GM18499 (cell line): ENCODE measurements around the gene FGF14.
A peak's percentile ranks its signal among the peaks of the same experiment; 100 is the strongest.
"Not testable (repeated sequence)": the region's sequence is repeated elsewhere in the genome, so short reads cannot be mapped to it uniquely, and the experiment has no call there.

Experiments used
- ATAC-seq: cut with Tn5 transposase; IDR thresholded peaks from one replicate; pipeline ENCODE4 v1.9.1; 2021; ENCODE audit warnings: moderate number of reproducible peaks; ENCODE audit not compliant: insufficient read depth, unreplicated experiment

Gene FGF14

DNA sequence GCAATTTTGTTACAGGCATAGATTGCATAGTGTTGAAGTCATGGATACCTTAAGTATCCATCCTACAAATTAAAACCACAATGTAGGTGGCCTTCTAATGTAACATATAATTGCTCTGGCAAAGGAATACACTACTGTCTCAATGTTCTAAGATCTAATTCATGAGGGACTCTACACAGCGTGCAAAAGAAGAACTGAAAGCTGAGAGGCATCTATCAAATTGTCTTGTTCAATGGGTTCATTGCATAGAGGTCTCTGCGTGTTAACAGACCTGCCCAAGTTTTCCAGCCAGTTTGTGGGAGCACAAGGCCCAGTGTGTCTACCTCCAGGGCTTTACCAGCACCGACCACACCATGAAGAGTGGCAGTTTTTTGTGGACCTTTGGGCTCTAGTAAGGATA lies 498.0 kb downstream of the FGF14 start:
- no peak for ATAC-seq

DNA sequence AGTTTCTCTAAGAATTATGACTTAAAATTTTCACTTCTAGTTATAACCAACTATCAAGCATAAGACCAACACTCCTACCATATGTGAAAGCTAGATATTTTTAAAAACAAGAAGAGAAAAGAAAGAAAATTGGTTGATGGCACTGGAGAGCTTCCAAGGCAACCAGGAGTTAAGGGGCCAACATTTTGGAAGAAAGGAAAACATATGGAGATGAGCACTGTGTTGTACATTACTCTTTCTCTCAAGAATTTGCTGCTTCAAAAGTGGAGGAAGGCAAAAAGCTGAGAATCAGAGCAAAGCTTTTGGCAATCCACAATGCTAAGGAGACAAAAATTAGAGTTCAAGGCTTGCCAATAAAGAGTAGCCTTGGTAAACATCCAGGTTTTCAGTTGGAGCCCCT lies 503.2 kb downstream of the FGF14 start:
- ATAC-seq, result no peak

- ATAC-seq, result no peak
Measured at GRCh38 chr13:101896541-101896940, 505.3 kb downstream of the FGF14 start.

DNA sequence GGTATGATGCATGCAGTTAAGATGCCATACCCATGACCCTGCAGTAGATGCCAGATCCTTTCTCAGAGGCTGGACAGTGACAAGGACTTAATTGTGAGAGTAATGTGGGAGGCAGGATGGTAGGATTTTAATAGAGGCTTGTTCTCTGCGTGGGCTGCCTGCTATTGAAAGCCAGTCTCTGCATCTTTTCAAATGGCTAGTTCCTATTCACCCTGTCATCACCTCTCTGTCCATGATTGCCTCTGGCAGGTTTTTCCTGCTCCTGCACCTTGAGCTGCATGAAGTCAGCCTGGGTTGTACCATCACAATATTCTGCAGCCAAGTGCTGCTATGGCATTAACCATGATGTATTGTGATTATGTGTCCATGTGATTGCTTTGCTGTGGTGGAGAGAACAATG lies 508.8 kb downstream of the FGF14 start:
- ATAC-seq, result no peak

- no peak for ATAC-seq
Measured at GRCh38 chr13:101892296-101892695, 509.6 kb downstream of the FGF14 start.

DNA sequence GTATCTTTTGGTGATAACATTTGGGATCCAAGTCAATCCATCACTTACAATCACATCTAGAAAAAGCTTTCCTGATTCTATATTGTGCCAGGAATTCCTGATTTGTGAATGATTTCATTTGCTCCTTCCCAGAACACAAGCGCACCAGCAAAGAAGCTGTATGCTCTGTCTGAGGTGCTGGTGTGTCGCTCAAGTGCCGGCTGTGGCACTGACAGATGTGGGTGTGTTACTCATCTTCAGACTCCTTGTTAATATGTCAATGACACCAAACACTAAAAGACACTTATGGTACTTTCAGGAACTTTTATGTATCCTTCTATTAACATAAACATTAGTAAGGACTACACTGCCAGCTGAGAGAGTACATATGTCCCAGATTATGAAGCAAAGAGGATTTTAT lies 520.3 kb downstream of the FGF14 start:
- ATAC-seq, result no peak

DNA sequence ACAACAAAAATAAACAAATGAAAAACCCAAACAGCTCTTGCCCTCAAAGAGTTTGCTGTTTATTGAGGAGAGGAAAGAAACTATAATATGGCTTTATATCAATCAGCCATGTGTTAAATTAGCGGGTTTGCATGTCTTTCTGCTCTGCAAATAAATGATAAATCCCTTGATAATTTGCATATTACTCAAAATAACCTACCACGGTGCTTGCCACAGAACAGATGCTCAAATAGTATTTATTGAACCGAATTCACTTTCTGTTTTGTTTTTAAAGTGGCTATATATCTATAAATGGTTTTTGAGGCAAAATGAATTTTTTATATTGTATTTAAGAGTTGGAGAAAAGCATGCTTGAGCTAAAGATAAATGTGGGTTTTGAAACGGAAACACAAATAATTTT lies 521.3 kb downstream of the FGF14 start:
- ATAC-seq, result peak; percentile 71

- no peak for ATAC-seq
Measured at GRCh38 chr13:101876951-101877350, 524.9 kb downstream of the FGF14 start.

DNA sequence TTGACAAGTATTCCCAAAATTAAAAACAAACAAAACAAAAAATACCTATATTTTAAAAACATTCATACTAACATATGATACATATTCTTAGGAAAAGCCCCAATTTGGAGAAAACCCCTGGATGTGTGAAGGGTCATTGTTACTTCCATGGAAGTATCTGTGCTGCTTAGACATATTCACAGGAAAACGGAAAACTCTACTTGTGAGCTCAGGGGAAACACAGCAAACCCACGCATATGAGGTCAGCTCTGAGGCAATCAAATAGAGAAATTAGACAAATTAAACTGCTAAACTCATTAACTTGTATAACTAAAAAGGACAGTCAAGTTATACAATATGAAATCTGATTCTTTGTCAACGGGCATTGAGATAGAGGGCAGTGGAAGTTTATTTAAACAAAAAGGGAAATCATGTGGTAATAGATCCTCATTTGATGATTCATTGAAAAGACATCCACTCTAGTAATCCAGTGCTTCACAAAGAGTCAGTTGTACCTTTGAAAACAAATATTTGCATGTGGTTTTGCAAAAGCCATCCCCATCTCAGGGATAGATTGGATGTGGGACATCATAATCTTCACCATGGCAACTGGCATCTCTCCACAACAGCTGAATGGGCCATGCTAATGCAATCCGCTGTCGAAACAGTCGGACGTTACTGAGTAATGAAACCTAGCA lies 526.0 kb downstream of the FGF14 start:
- ATAC-seq, result no peak

DNA sequence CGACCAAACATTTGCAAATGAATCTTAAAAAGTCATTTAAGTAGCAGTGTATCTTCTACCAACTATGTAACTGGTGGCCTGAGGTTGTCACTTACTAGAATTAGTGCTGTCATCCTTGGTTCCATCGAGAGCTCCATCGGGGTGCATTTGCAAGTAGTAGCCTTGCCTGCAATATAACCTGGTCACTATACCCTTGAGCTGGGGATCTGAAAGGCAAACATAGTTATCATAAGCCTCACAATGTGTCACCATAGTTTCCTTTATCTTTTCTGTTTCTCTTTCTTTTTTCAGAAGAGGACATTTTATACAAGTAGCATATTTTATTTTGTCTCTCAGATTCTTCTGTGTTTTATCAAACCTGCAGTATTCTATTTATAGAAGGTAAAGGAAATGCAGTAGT lies 526.8 kb downstream of the FGF14 start:
- no peak for ATAC-seq

DNA sequence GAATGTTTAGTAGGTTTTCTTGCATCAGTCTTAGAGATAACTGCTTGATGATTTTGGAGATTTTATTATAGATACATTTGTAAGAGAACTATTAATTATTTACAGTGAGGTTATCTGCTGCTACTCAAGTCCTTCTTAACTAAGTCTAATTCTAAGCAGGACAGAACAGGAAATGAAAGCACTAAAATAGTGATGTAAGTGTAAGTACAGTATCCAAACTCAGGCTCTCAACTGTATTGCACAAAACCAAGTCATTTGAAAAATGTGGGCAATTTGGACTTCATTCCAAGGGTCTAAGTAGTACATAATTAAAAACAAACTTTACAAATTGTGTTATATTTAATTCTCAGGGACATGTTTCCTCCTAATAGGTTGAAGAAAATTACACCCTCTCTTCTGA lies 532.3 kb downstream of the FGF14 start:
- ATAC-seq, result peak; percentile 65

GRCh38 chr13:101868585-101869469 lies 533.0 kb downstream of the FGF14 start:
- no peak for ATAC-seq

GRCh38 chr13:101866889-101867581 lies 534.8 kb downstream of the FGF14 start:
- no peak for ATAC-seq

DNA sequence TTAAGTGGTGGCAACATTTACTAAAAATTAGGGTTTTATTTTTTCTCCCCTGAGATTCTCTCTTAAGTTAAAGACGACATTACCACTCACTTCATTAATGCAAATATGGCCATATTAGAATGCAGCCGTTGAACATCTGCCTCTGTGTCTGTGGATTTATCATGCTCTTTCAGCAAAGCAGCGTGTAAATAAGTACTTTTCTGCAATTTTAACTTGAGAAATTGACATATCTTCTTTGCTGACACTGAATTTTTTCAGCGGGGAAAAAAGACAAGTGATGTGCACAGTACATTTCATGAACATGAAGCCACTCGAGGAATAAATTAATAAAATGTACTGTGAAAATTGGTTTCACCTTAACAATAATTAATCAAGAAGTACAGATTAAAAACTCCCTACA lies 543.0 kb downstream of the FGF14 start:
- ATAC-seq, result no peak

DNA sequence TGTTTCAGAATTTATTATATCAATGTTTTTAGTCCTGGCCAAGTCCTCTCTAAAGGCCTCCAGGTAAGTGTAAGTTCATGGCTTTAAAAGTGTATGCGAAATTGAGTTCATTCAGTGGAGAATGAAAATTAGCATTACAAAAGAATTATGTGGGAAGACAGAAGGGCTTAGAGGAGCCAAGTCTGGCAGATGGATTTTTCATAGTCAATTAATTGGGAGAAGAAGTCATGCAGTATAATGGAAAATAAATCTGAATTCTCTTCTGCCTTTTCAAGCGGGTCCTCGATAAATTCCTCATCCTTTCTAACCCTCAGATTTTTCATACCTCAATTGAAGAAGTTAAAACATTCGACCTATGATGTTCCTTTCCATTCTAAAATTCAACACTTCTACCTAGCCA lies 555.1 kb downstream of the FGF14 start:
- no peak for ATAC-seq

DNA sequence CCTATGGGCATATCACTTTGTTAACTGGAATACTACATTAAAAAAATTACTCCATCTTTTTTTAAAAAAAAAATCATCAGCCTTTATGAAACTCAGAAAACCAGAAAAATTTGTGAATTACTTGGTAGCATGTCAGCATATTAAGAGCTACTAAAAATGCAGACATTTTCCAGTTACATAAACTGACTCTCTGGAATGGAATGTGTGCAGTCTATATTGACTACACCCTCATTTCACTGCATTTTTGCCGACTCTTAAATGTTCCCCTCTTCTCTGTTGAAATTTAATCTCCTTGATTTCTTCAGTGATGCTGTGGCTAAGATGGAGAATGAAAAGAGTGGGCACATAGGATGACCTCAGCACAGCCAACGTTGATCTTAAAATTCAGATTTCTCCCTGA lies 555.6 kb downstream of the FGF14 start:
- no peak for ATAC-seq

- ATAC-seq, result no peak
Measured at GRCh38 chr13:101845245-101846020, 556.4 kb downstream of the FGF14 start.

DNA sequence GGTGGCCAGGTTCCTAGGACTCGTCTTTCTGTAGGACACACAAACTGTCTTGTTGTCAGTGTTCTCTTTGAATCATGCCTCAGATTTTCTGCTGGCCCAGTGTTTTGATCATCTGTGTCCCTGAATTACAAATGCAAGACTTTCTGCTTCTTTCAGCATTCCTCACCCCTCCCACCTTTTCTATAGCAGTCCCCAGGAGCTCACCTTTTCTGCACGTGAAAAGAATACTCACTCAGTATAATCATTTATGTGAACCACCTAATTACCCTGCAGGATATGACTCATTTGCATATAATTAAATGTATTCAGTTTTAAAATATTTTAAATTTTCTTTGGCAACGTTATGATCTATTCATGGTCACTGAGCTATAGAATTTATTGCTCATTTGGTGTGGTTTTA lies 560.1 kb downstream of the FGF14 start:
- no peak for ATAC-seq

GRCh38 chr13:101838323-101838722 lies 563.5 kb downstream of the FGF14 start:
- ATAC-seq, result no peak

GRCh38 chr13:101837778-101838177 lies 564.1 kb downstream of the FGF14 start:
- ATAC-seq, result not testable (repeated sequence)
